ENCODE measurements around the gene JMJD1C.

Gene JMJD1C

GRCh38 chr10:63497321-63497720, 31.5 kb upstream of the JMJD1C start:
- H3K4me3 ChIP-seq (ENCODE audit: insufficient read depth, low read length, poor library complexity, severe bottlenecking): no peak overlapping the region
- H3K9me3 ChIP-seq (ENCODE audit: insufficient read depth, low read length): no peaks in the 10 kb centered on the region
- no peak overlapping the region for H3K4me2 ChIP-seq (ENCODE audit: low read depth, low read length, poor library complexity, severe bottlenecking)
- no peak overlapping the region for H3K9ac ChIP-seq (ENCODE audit: low read length)
- no peaks in the 10 kb centered on the region for H3K36me3 ChIP-seq (ENCODE audit: low read length)
- no peaks in the 10 kb centered on the region for H3K27me3 ChIP-seq (ENCODE audit: low read length)
- no peaks in the 10 kb centered on the region for H4K20me1 ChIP-seq (ENCODE audit: low read depth, low read length)
- no peaks in the 10 kb centered on the region for H3K9me2 ChIP-seq (replicated peaks; ENCODE audit: insufficient read depth, low read length)
- no peak for TF ChIP-seq EZH2phosphoT487 (conservative IDR thresholded peaks at IDR 0.05; ENCODE audit: low read length)
- TF ChIP-seq CTCF (IDR thresholded peaks at IDR 0.05; ENCODE audit: insufficient read depth, low read length, poor library complexity, severe bottlenecking): no peak
- H3K79me2 ChIP-seq (ENCODE audit: insufficient read depth, low read length): no peaks in the 10 kb centered on the region; the same call in 1 of the 2 replicates
- no peaks in the 10 kb centered on the region for H3F3A ChIP-seq (ENCODE audit: insufficient read depth)
- H2AFZ ChIP-seq (ENCODE audit: low read depth, low read length, severe bottlenecking): no peak overlapping the region
- H3K27ac ChIP-seq (ENCODE audit: low read depth, low read length): no peak overlapping the region

GRCh38 chr10:63496561-63496960, 30.8 kb upstream of the JMJD1C start:
- Histone ChIP-seq H3K36me3 (ENCODE audit: low read length) (no peaks in the 10 kb centered on the region), H3K27me3 (ENCODE audit: low read length) (no peaks in the 10 kb centered on the region), H3K27ac (ENCODE audit: low read depth, low read length) (no peak overlapping the region), H3K9me3 (ENCODE audit: insufficient read depth, low read length) (no peaks in the 10 kb centered on the region), H3K4me2 (ENCODE audit: low read depth, low read length, poor library complexity, severe bottlenecking) (no peak overlapping the region), H2AFZ (ENCODE audit: low read depth, low read length, severe bottlenecking) (no peak overlapping the region), H3F3A (ENCODE audit: insufficient read depth) (no peaks in the 10 kb centered on the region), H3K9ac (ENCODE audit: low read length) (no peak overlapping the region), H4K20me1 (ENCODE audit: low read depth, low read length) (no peaks in the 10 kb centered on the region), H3K4me3 (ENCODE audit: insufficient read depth, low read length, poor library complexity, severe bottlenecking) (no peak overlapping the region), H3K79me2 (ENCODE audit: insufficient read depth, low read length) (no peaks in the 10 kb centered on the region; the same call in 1 of the 2 replicates), H3K9me2 (replicated peaks; ENCODE audit: insufficient read depth, low read length) (no peaks in the 10 kb centered on the region; the same call in 1 of the 2 replicates)
- no peak for TF ChIP-seq EZH2phosphoT487 (conservative IDR thresholded peaks at IDR 0.05; ENCODE audit: low read length)
- no peak for TF ChIP-seq CTCF (IDR thresholded peaks at IDR 0.05; ENCODE audit: insufficient read depth, low read length, poor library complexity, severe bottlenecking)

GRCh38 chr10:63494951-63495350, 29.2 kb upstream of the JMJD1C start:
- no peaks in the 10 kb centered on the region; the same call in 1 of the 2 replicates for H3K79me2 ChIP-seq (ENCODE audit: insufficient read depth, low read length)
- H3K9me2 ChIP-seq (replicated peaks; ENCODE audit: insufficient read depth, low read length): no peaks in the 10 kb centered on the region; the same call in 1 of the 2 replicates
- H4K20me1 ChIP-seq (ENCODE audit: low read depth, low read length): no peaks in the 10 kb centered on the region
- no peak overlapping the region for H3K27ac ChIP-seq (ENCODE audit: low read depth, low read length)
- H3F3A ChIP-seq (ENCODE audit: insufficient read depth): no peaks in the 10 kb centered on the region
- H2AFZ ChIP-seq (ENCODE audit: low read depth, low read length, severe bottlenecking): no peak overlapping the region
- H3K4me2 ChIP-seq (ENCODE audit: low read depth, low read length, poor library complexity, severe bottlenecking): no peak overlapping the region
- H3K36me3 ChIP-seq (ENCODE audit: low read length): no peaks in the 10 kb centered on the region
- H3K9ac ChIP-seq (ENCODE audit: low read length): no peak overlapping the region
- no peaks in the 10 kb centered on the region for H3K27me3 ChIP-seq (ENCODE audit: low read length)
- H3K4me3 ChIP-seq (ENCODE audit: insufficient read depth, low read length, poor library complexity, severe bottlenecking): no peak overlapping the region
- H3K9me3 ChIP-seq (ENCODE audit: insufficient read depth, low read length): no peaks in the 10 kb centered on the region
- TF ChIP-seq CTCF (IDR thresholded peaks at IDR 0.05; ENCODE audit: insufficient read depth, low read length, poor library complexity, severe bottlenecking) (no peak), EZH2phosphoT487 (conservative IDR thresholded peaks at IDR 0.05; ENCODE audit: low read length) (no peak)

Data from SU-DHL-6 (cell line).